ENCODE results near the gene FLYWCH2. TPM values are rescaled to one million over a fixed set of nuclear protein-coding genes. Genes with fewer than 3 reads are reported as not detected.

FLYWCH2 gene
- total and polyA plus RNA-seq, 2 donors (not counting 3 experiments of a cell fraction or from before 2014, with no cell fraction given): 18.3 to 34.6 TPM

- H3K4me3 ChIP-seq (replicated peaks in 1 of 3; ENCODE audit: insufficient read depth in 1 of 3, low read depth in 1 of 3, low read length in 3 of 3): no peak overlapping the region
- no peak for FAIRE-seq
- H3K9ac ChIP-seq (replicated peaks; ENCODE audit: extremely low read depth, insufficient read depth, low read length): no peak overlapping the region
- ChIA-PET CTCF (no interaction called here), POLR2A (no interaction called here)
- dilution Hi-C loops (cut with MboI; ENCODE audit: extremely low pct_ligation_motif_present, low sequenced_read_pairs) (no loop called here), intact Hi-C loops (cut with micrococcal nuclease) (no loop called here)
- no peaks in the 10 kb centered on the region for H3K4me1 ChIP-seq (ENCODE audit: control insufficient read depth, extremely low read depth, insufficient read depth, low read length)
- no peak overlapping the region for H2AFZ ChIP-seq (ENCODE audit: low read depth, low read length)
- no peaks in the 10 kb centered on the region for H3K9me3 ChIP-seq (replicated peaks; ENCODE audit: control insufficient read depth, insufficient read depth, low read length)
- TF ChIP-seq POLR2A (IDR thresholded peaks at IDR 0.05; ENCODE audit: low read depth, low read length): no peak
- TF ChIP-seq EZH2 (IDR thresholded peaks at IDR 0.05; ENCODE audit: borderline replicate concordance, low read depth, low read length, severe bottlenecking): no peak
- no peak for TF ChIP-seq POLR2AphosphoS5 (IDR thresholded peaks at IDR 0.05; ENCODE audit: insufficient read depth, low read depth, low read length)
- no peak for TF ChIP-seq FOS (IDR thresholded peaks at IDR 0.05; ENCODE audit: borderline replicate concordance, insufficient read depth, low read length)
- no peak for TF ChIP-seq MYC (IDR thresholded peaks at IDR 0.05; ENCODE audit: low read depth, low read length)
- no peak for TF ChIP-seq CTCF (IDR thresholded peaks at IDR 0.05; ENCODE audit: extremely low read depth in 1 of 2, insufficient read depth in 1 of 2, low read depth in 1 of 2, low read length in 2 of 2)
- no peak for TF ChIP-seq GATA2 (IDR thresholded peaks at IDR 0.05; ENCODE audit: insufficient read depth, insufficient read length, low read depth, low read length)
- no peak for TF ChIP-seq JUN (IDR thresholded peaks at IDR 0.05; ENCODE audit: borderline replicate concordance, insufficient read depth, insufficient read length, low read depth)
- no TSS peak for BruUV-seq (replicated peaks)
- H3K4me2 ChIP-seq (ENCODE audit: insufficient read depth, low read length): no peak overlapping the region
- peaks cover 0 to 4% of the 10 kb centered on the region in 2 experiments for H3K36me3 ChIP-seq (ENCODE audit: control insufficient read depth in 2 of 2, extremely low read depth in 1 of 2, insufficient read depth in 2 of 2, low read length in 2 of 2)
- no peak for DNase-seq (ENCODE audit: low read depth, low spot score)
- no peaks in the 10 kb centered on the region for H4K20me1 ChIP-seq (replicated peaks; ENCODE audit: control insufficient read depth, extremely low read depth, insufficient read depth, low read length)
- no peaks in the 10 kb centered on the region for H3K27me3 ChIP-seq (ENCODE audit: control insufficient read depth in 2 of 2, insufficient read depth in 2 of 2, low read length in 2 of 2)
- no peak overlapping the region for H3K27ac ChIP-seq (ENCODE audit: insufficient read depth, low read depth, low read length)
- H3K79me2 ChIP-seq (ENCODE audit: control insufficient read depth, insufficient read depth, low read length): no peaks in the 10 kb centered on the region
- no peaks in the 10 kb centered on the region for H3K9me1 ChIP-seq (replicated peaks; ENCODE audit: control insufficient read depth, extremely low read depth, insufficient read depth, low read length)
These were observed 63.6 kb downstream of the FLYWCH2 start for GRCh38 chr16:2946649-2947048.

Other genes with a start within 250 kb of the FLYWCH2 start
- gene KCTD5, start 200.7 kb upstream of the FLYWCH2 start, total RNA-seq: 30.8 and 32.2 TPM in 2 replicates
- 42.0 and 61.4 TPM in 2 replicates for gene KCTD5, start 200.7 kb upstream of the FLYWCH2 start, polyA plus RNA-seq
- gene PRSS27, start 163.0 kb upstream of the FLYWCH2 start, total RNA-seq: 0.53 and 0.60 TPM in 2 replicates
- gene PRSS27, start 163.0 kb upstream of the FLYWCH2 start, polyA plus RNA-seq: 0.33 and 0.53 TPM in 2 replicates
- 483 and 492 TPM in 2 replicates for gene SRRM2, start 130.6 kb upstream of the FLYWCH2 start, total RNA-seq
- 270 and 296 TPM in 2 replicates for gene SRRM2, start 130.6 kb upstream of the FLYWCH2 start, polyA plus RNA-seq
- 158 and 251 TPM in 2 replicates for gene ELOB, start 105.9 kb upstream of the FLYWCH2 start, total RNA-seq
- 848 and 1,320 TPM in 2 replicates for gene ELOB, start 105.9 kb upstream of the FLYWCH2 start, polyA plus RNA-seq
- gene PRSS33, start 95.7 kb upstream of the FLYWCH2 start, total RNA-seq: not detected in 2 replicates
- not detected in 2 replicates for gene PRSS33, start 95.7 kb upstream of the FLYWCH2 start, polyA plus RNA-seq
- gene PRSS41, start 84.7 kb upstream of the FLYWCH2 start, total RNA-seq: not detected in 2 replicates
- gene PRSS41, start 84.7 kb upstream of the FLYWCH2 start, polyA plus RNA-seq: not detected in 2 replicates
- not detected in 2 replicates for gene PRSS21, start 66.0 kb upstream of the FLYWCH2 start, total RNA-seq
- gene PRSS21, start 66.0 kb upstream of the FLYWCH2 start, polyA plus RNA-seq: 0.19 and 0.28 TPM in 2 replicates
- not detected in 2 replicates for gene ZG16B, start 52.9 kb upstream of the FLYWCH2 start, total RNA-seq
- 0.22 and 0.25 TPM in 2 replicates for gene ZG16B, start 52.9 kb upstream of the FLYWCH2 start, polyA plus RNA-seq
- not detected in 2 replicates for gene PRSS22, start 25.0 kb upstream of the FLYWCH2 start, total RNA-seq
- not detected in 2 replicates for gene PRSS22, start 25.0 kb upstream of the FLYWCH2 start, polyA plus RNA-seq
- 51.2 and 51.7 TPM in 2 replicates for gene FLYWCH1, start 28.7 kb downstream of the FLYWCH2 start, total RNA-seq
- gene FLYWCH1, start 28.7 kb downstream of the FLYWCH2 start, polyA plus RNA-seq: 32.0 and 37.3 TPM in 2 replicates
- gene KREMEN2, start 81.1 kb downstream of the FLYWCH2 start, total RNA-seq: not detected in 2 replicates
- not detected in 2 replicates for gene KREMEN2, start 81.1 kb downstream of the FLYWCH2 start, polyA plus RNA-seq
- 25.4 and 31.2 TPM in 2 replicates for gene PAQR4, start 86.1 kb downstream of the FLYWCH2 start, total RNA-seq
- 23.8 and 25.7 TPM in 2 replicates for gene PAQR4, start 86.1 kb downstream of the FLYWCH2 start, polyA plus RNA-seq
- 36.1 and 48.5 TPM in 2 replicates for gene PKMYT1, start 97.2 kb downstream of the FLYWCH2 start, total RNA-seq
- gene PKMYT1, start 97.2 kb downstream of the FLYWCH2 start, polyA plus RNA-seq: 26.1 and 46.1 TPM in 2 replicates
- gene CLDN9, start 129.7 kb downstream of the FLYWCH2 start, total RNA-seq: not detected in 2 replicates
- gene CLDN9, start 129.7 kb downstream of the FLYWCH2 start, polyA plus RNA-seq: 0.06 TPM in 1 of 2 replicates, not detected in the other
- gene CLDN6, start 135.0 kb downstream of the FLYWCH2 start, total RNA-seq: not detected in 2 replicates
- gene CLDN6, start 135.0 kb downstream of the FLYWCH2 start, polyA plus RNA-seq: 0.28 and 0.80 TPM in 2 replicates
- 162 and 169 TPM in 2 replicates for gene TNFRSF12A, start 137.2 kb downstream of the FLYWCH2 start, total RNA-seq
- gene TNFRSF12A, start 137.2 kb downstream of the FLYWCH2 start, polyA plus RNA-seq: 187 and 248 TPM in 2 replicates
- gene HCFC1R1, start 140.7 kb downstream of the FLYWCH2 start, total RNA-seq: 25.8 and 28.7 TPM in 2 replicates
- gene HCFC1R1, start 140.7 kb downstream of the FLYWCH2 start, polyA plus RNA-seq: 49.3 and 64.5 TPM in 2 replicates
- gene THOC6, start 140.8 kb downstream of the FLYWCH2 start, total RNA-seq: 23.9 and 24.1 TPM in 2 replicates
- 36.9 and 39.3 TPM in 2 replicates for gene THOC6, start 140.8 kb downstream of the FLYWCH2 start, polyA plus RNA-seq
- gene BICDL2, start 153.7 kb downstream of the FLYWCH2 start, total RNA-seq: not detected in 2 replicates
- not detected in 2 replicates for gene BICDL2, start 153.7 kb downstream of the FLYWCH2 start, polyA plus RNA-seq
- gene MMP25, start 163.3 kb downstream of the FLYWCH2 start, total RNA-seq: 0.21 and 0.35 TPM in 2 replicates
- 0.08 and 0.13 TPM in 2 replicates for gene MMP25, start 163.3 kb downstream of the FLYWCH2 start, polyA plus RNA-seq
- gene IL32, start 182.4 kb downstream of the FLYWCH2 start, total RNA-seq: 55.7 and 127 TPM in 2 replicates
- 336 and 493 TPM in 2 replicates for gene IL32, start 182.4 kb downstream of the FLYWCH2 start, polyA plus RNA-seq
- not detected in 2 replicates for gene ZSCAN10, start 216.1 kb downstream of the FLYWCH2 start, total RNA-seq
- gene ZSCAN10, start 216.1 kb downstream of the FLYWCH2 start, polyA plus RNA-seq: 0.08 TPM in 1 of 2 replicates, not detected in the other
- gene ZNF205, start 229.4 kb downstream of the FLYWCH2 start, total RNA-seq: 15.5 and 18.5 TPM in 2 replicates
- gene ZNF205, start 229.4 kb downstream of the FLYWCH2 start, polyA plus RNA-seq: 19.0 and 30.1 TPM in 2 replicates

All from endothelial cell of umbilical vein (primary cell).